Neuronal stem cell (in vitro differentiated cells): ENCODE results near the gene SLC2A9.

ENCODE experiments used
- DNase-seq: peaks from one replicate; pipeline ENCODE4 v3.0.0-alpha.2; 2013; ENCODE audit warnings: low spot score
- H2AFZ ChIP-seq: one replicate; pipeline ENCODE4 v1.6.1; 2013; ENCODE audit warnings: mild to moderate bottlenecking, low read length, inconsistent platforms
- H2AK5ac ChIP-seq: 2 replicates; pipeline ENCODE4 v1.6.1; 2013; ENCODE audit warnings: low read depth, mild to moderate bottlenecking, inconsistent platforms, low read length, moderate library complexity, mixed read lengths
- H2BK120ac ChIP-seq: 2 replicates; pipeline ENCODE4 v1.6.1; 2013; ENCODE audit warnings: low read depth, mild to moderate bottlenecking, inconsistent platforms, low read length, moderate library complexity, mixed read lengths
- H2BK12ac ChIP-seq: one replicate; pipeline ENCODE4 v1.6.1; 2013; ENCODE audit warnings: low read length, inconsistent platforms
- H2BK15ac ChIP-seq: 2 replicates; pipeline ENCODE4 v1.6.1; 2013; ENCODE audit warnings: mild to moderate bottlenecking, low read length, inconsistent platforms, mixed read lengths
- H2BK5ac ChIP-seq: one replicate; pipeline ENCODE4 v1.6.1; 2013; ENCODE audit warnings: inconsistent platforms, mild to moderate bottlenecking, low read length, moderate library complexity
- H3K14ac ChIP-seq: one replicate; pipeline ENCODE4 v1.6.1; 2013; ENCODE audit warnings: low read length, inconsistent platforms
- H3K18ac ChIP-seq: 2 replicates; pipeline ENCODE4 v1.6.1; 2013; ENCODE audit warnings: low read length, inconsistent platforms
- H3K23ac ChIP-seq: 2 replicates; pipeline ENCODE4 v1.6.1; 2013; ENCODE audit warnings: low read depth, mild to moderate bottlenecking, mixed read lengths, low read length, inconsistent platforms; ENCODE audit not compliant: poor library complexity
- H3K27ac ChIP-seq: replicated peaks from 3 replicates; pipeline ENCODE4 v1.5.1; 2013; ENCODE audit warnings: low read length, inconsistent platforms
- H3K27me3 ChIP-seq, 3 experiments: 2 replicates each; pipeline ENCODE4 v1.6.1; 2013; ENCODE audit warnings: low read length in 3 of 3, mild to moderate bottlenecking in 2 of 3, inconsistent platforms in 1 of 3, low read depth in 1 of 3, mixed read lengths in 1 of 3, moderate library complexity in 1 of 3; ENCODE audit not compliant: control insufficient read depth in 3 of 3, insufficient read depth in 3 of 3
- H3K36me3 ChIP-seq, 2 donors: replicated peaks in 1 of 2; 2 replicates each; pipeline ENCODE4 v1.6.1; 2013; ENCODE audit warnings: low read length in 2 of 2; ENCODE audit not compliant: control insufficient read depth in 2 of 2, insufficient read depth in 2 of 2
- H3K4ac ChIP-seq: 2 replicates; pipeline ENCODE4 v1.6.1; 2013; ENCODE audit warnings: inconsistent platforms, mild to moderate bottlenecking, low read length, moderate library complexity
- H3K4me1 ChIP-seq, 2 donors: 1 replicate in 1 of 2; 2 replicates in 1 of 2; pipeline ENCODE4 v1.6.1; 2013; ENCODE audit warnings: low read length in 2 of 2, low read depth in 1 of 2; ENCODE audit not compliant: control insufficient read depth in 2 of 2, insufficient read depth in 1 of 2
- H3K4me2 ChIP-seq: one replicate; pipeline ENCODE4 v1.6.1; 2013; ENCODE audit warnings: mild to moderate bottlenecking, low read length, inconsistent platforms; ENCODE audit not compliant: insufficient read depth, poor library complexity, severe bottlenecking
- H3K4me3 ChIP-seq, 2 donors: 2 replicates each; pipeline ENCODE4 v1.5.1; 2013; ENCODE audit warnings: low read length in 2 of 2, mild to moderate bottlenecking in 2 of 2, inconsistent platforms in 1 of 2, moderate library complexity in 1 of 2
- H3K79me1 ChIP-seq: one replicate; pipeline ENCODE4 v1.6.1; 2013; ENCODE audit warnings: low read depth, mild to moderate bottlenecking, inconsistent platforms, low read length, moderate library complexity
- H3K9ac ChIP-seq: one replicate; pipeline ENCODE4 v1.6.1; 2013; ENCODE audit warnings: mild to moderate bottlenecking, low read depth, low read length, inconsistent platforms; ENCODE audit not compliant: poor library complexity
- H3K9me3 ChIP-seq, 2 donors: replicated peaks in 1 of 2; 2 replicates each; pipeline versions ENCODE3 to v1.6.1; 2013; ENCODE audit warnings: low read length in 2 of 2, mild to moderate bottlenecking in 2 of 2, inconsistent platforms in 1 of 2, low read depth in 1 of 2, mixed read lengths in 1 of 2, moderate library complexity in 1 of 2; ENCODE audit not compliant: control insufficient read depth in 2 of 2, insufficient read depth in 1 of 2
- H4K8ac ChIP-seq: one replicate; pipeline ENCODE4 v1.6.1; 2013; ENCODE audit warnings: low read depth, mild to moderate bottlenecking, inconsistent platforms, low read length, moderate library complexity
- H4K91ac ChIP-seq: one replicate; pipeline ENCODE4 v1.6.1; 2013; ENCODE audit warnings: low read length, low read depth, mild to moderate bottlenecking, inconsistent platforms; ENCODE audit not compliant: poor library complexity
- WGBS, 2 donors: extraction: QIAGEN DNeasy Blood & Tissue Kit; methylation state at CpG; one replicate each; pipeline ENCODE4 v1.1.7; 2013; ENCODE audit warnings: missing lambda C conversion rate in 2 of 2, mixed read lengths in 1 of 2; ENCODE audit not compliant: insufficient read length in 2 of 2, insufficient replicate concordance in 1 of 2; ENCODE audit errors: extremely low coverage in 2 of 2; 5-methylcytosine and 5-hydroxymethylcytosine counted together

SLC2A9 gene

DNA sequence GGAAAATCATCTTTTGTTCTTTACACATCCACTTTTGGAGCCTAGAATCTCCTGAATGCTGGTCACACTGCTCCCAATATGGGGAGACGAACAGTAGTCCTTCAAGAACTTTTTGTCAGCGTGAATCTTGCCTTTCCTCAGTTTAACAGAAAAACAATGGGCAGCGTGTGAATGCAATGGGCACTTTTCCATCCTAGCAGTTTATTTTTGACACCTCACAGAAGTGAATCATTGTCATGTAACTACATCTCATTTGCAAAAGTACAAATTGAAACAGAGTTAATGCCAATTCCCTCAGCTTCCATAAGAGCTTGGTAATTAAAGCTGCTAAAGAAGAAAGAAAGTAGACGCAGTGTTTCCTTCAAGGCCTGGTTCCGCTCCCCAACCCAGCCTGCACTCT, 154.4 kb downstream of the SLC2A9 start:
- Histone ChIP-seq H2BK15ac (no peak overlapping the region), H3K36me3 (no peaks in the 10 kb centered on the region), H3K27me3 (no peaks in the 10 kb centered on the region), H2AK5ac (no peak overlapping the region), H2AFZ (no peak overlapping the region), H3K4ac (no peak overlapping the region), H2BK12ac (no peak overlapping the region), H3K14ac (no peak overlapping the region), H3K4me3 (no peak overlapping the region), H3K9me3 (peaks cover 0 to 1% of the 10 kb centered on the region in 2 donors), H2BK5ac (no peak overlapping the region), H3K27ac (no peak overlapping the region), H4K91ac (no peak overlapping the region), H2BK120ac (no peak overlapping the region), H3K18ac (no peak overlapping the region), H4K8ac (no peak overlapping the region), H3K79me1 (no peaks in the 10 kb centered on the region), H3K4me1 (no peaks in the 10 kb centered on the region), H3K23ac (no peak overlapping the region), H3K9ac (no peak overlapping the region), H3K4me2 (no peak overlapping the region)
- no CpG with 5 or more reads among the region's 5 CpGs for WGBS, 2 donors
- DNase-seq, result no peak

DNA sequence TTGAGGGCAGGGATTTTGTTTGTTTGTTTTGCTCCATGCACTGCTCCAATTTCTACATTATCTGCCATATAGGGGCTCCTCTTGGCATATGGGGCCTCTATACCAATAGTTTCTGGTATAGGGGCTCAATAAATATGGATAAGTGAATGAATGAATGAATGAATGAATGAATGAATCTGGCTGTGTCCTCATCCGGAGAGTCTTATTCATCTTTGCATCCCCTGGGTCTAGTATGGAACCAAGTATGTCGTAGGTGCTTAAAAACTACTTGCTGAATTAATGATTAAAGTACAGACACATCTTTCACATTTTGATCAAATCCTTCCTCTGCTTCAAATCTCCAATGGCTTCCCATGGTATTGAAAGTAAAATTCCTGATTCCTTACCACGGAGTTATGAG, 159.7 kb downstream of the SLC2A9 start:
- H3K23ac ChIP-seq, result no peak overlapping the region
- DNase-seq, result no peak
- no peak overlapping the region for H2AK5ac ChIP-seq
- no peaks in the 10 kb centered on the region for H3K27me3 ChIP-seq
- no peaks in the 10 kb centered on the region for H3K79me1 ChIP-seq
- no peak overlapping the region for H2AFZ ChIP-seq
- no peak overlapping the region for H3K9ac ChIP-seq
- no peak overlapping the region for H3K4me2 ChIP-seq
- no peak overlapping the region for H3K27ac ChIP-seq
- peaks cover 0 to 1% of the 10 kb centered on the region in 2 donors for H3K9me3 ChIP-seq
- H3K18ac ChIP-seq, result no peak overlapping the region
- H3K4me3 ChIP-seq, result no peak overlapping the region
- H3K4me1 ChIP-seq, result no peaks in the 10 kb centered on the region
- no peak overlapping the region for H2BK15ac ChIP-seq
- H2BK120ac ChIP-seq, result no peak overlapping the region
- no peak overlapping the region for H4K8ac ChIP-seq
- no peak overlapping the region for H2BK5ac ChIP-seq
- no peak overlapping the region for H3K14ac ChIP-seq
- H3K4ac ChIP-seq, result no peak overlapping the region
- no CpG with 5 or more reads among the region's 3 CpGs for WGBS, 2 donors
- no peak overlapping the region for H2BK12ac ChIP-seq
- H4K91ac ChIP-seq, result no peak overlapping the region
- H3K36me3 ChIP-seq, result no peaks in the 10 kb centered on the region

DNA sequence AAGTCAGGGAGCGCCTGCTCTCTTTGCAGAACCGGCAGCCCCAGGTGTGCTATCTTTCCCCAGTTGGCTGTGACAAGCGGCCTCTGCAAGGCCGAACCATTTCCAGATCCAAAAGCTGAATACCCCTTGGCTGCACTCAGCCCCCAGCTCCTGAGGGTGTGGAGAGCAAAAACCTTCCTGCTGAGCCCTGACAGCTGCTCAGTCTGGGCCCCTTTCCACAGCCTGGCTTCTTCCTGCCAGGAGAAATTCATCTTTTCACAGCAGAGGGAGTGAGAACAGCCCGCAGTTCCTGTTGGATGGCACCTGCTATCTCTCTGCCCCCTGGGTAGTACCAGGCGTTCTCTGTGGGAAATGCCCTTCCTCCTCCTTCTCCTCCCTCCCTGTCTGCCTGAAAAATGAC, 161.5 kb downstream of the SLC2A9 start:
- H3K14ac ChIP-seq, result no peak overlapping the region
- no peak overlapping the region for H2BK15ac ChIP-seq
- no peaks in the 10 kb centered on the region for H3K27me3 ChIP-seq
- H4K8ac ChIP-seq, result no peak overlapping the region
- H3K4me3 ChIP-seq, result no peak overlapping the region
- no peak for DNase-seq
- no peaks in the 10 kb centered on the region for H3K4me1 ChIP-seq
- H2AK5ac ChIP-seq, result no peak overlapping the region
- no peak overlapping the region for H2BK120ac ChIP-seq
- no CpG with 5 or more reads among the region's 6 CpGs for WGBS, 2 donors
- H3K9me3 ChIP-seq, result peaks cover 0 to 1% of the 10 kb centered on the region in 2 donors
- no peaks in the 10 kb centered on the region for H3K79me1 ChIP-seq
- no peak overlapping the region for H3K4ac ChIP-seq
- H3K9ac ChIP-seq, result no peak overlapping the region
- no peak overlapping the region for H2BK12ac ChIP-seq
- H3K23ac ChIP-seq, result no peak overlapping the region
- H4K91ac ChIP-seq, result no peak overlapping the region
- H3K27ac ChIP-seq, result no peak overlapping the region
- H2BK5ac ChIP-seq, result no peak overlapping the region
- no peak overlapping the region for H3K4me2 ChIP-seq
- no peaks in the 10 kb centered on the region for H3K36me3 ChIP-seq
- no peak overlapping the region for H3K18ac ChIP-seq
- H2AFZ ChIP-seq, result no peak overlapping the region

DNA sequence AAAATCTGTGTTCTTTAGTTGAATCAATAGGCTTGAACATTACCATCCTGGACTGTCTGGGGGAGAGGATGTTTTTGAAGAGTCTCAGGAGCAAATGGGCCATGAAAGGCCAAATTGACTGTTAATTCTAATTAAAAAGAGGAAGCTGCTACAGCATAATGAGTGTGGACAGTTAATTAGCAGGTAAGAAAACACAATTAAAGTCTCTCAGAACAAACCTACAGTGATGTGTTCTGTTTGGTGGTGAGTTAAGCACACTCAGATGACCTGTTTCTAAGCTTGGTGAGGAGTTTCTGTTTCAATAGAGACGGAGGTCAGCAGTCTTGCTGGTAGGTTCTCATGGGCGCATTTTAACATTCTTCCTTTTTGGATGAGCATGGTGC, 171.8 kb downstream of the SLC2A9 start:
- Histone ChIP-seq H3K14ac (no peak overlapping the region), H3K36me3 (no peaks in the 10 kb centered on the region), H3K23ac (no peak overlapping the region), H3K18ac (no peak overlapping the region), H4K8ac (no peak overlapping the region), H3K4me2 (no peak overlapping the region), H2BK12ac (no peak overlapping the region), H2AFZ (no peak overlapping the region), H3K4me3 (no peak overlapping the region), H2BK120ac (no peak overlapping the region), H3K4me1 (no peaks in the 10 kb centered on the region), H3K9ac (no peak overlapping the region), H2AK5ac (no peak overlapping the region), H3K79me1 (no peaks in the 10 kb centered on the region), H2BK5ac (no peak overlapping the region), H4K91ac (no peak overlapping the region), H3K27me3 (no peaks in the 10 kb centered on the region), H3K9me3 (no peaks in the 10 kb centered on the region), H3K4ac (no peak overlapping the region), H2BK15ac (no peak overlapping the region), H3K27ac (no peak overlapping the region)
- no CpG with 5 or more reads among the region's 2 CpGs for WGBS, 2 donors
- no peak for DNase-seq
